ENCODE data around the gene LRRC4C. TPM values are rescaled to one million over a fixed set of nuclear protein-coding genes. Genes with fewer than 3 reads are reported as not detected.

LRRC4C gene
- total RNA-seq, 1 experiment from 2014 or later = 0.13 TPM

DNA sequence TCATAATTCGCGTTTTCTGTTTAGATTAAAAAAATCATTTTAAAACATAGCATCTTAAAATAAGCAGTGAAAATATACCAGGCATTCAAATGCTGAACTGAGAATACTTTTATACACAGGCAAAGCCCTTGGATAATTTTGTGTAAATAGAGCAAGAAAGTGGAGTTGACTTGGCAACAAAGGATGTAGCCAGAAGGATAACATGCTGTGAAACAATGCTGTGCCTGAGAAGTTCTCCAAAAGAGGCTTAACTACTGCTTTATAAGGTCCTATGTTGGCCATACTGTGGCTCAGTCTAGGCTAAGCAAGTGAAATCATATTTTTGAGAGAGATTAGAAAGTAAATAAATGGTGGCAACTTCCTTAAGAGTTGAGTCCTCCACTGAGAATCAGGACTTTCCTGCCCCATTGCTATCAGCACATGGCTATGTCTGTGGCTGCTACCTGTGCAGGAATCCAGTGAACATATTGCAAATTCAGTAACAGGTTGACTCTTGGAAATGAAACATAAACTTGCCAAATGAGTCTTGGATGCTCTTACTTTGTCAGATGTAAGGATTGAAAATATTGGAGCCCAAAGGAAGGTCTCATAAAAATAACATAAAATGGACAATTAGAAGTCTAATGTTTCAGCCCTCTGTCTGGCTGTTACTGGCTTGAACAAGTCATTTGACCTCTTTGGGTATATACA, 448.9 kb downstream of the LRRC4C start:
- no peaks in the 10 kb centered on the region for H3K27me3 ChIP-seq (ENCODE audit: insufficient read depth, low read length)
- DNase-seq = no peak
- H3K79me2 ChIP-seq (ENCODE audit: insufficient read depth, low read length) = no peaks in the 10 kb centered on the region
- H3K14ac ChIP-seq (ENCODE audit: insufficient read depth, low read length) = no peak overlapping the region
- no peak overlapping the region for H3K27ac Mint-ChIP-seq
- H3K4me3 Mint-ChIP-seq = no peak overlapping the region
- H3K27me3 Mint-ChIP-seq (ENCODE audit: low read depth) = no peaks in the 10 kb centered on the region
- H3K9ac ChIP-seq (ENCODE audit: extremely low read depth, insufficient read length, low read length) = no peak overlapping the region
- no peak overlapping the region for H2BK20ac ChIP-seq (ENCODE audit: low read depth, low read length, poor library complexity, severe bottlenecking)
- no peaks in the 10 kb centered on the region for H3K36me3 Mint-ChIP-seq (ENCODE audit: insufficient read depth in 1 of 3, low read depth in 3 of 3)
- no peaks in the 10 kb centered on the region for H3K4me1 ChIP-seq (ENCODE audit: insufficient read depth, low read length)
- H4K5ac ChIP-seq (ENCODE audit: insufficient read length, low read depth, low read length) = no peak overlapping the region
- no peak overlapping the region for H3K56ac ChIP-seq (ENCODE audit: insufficient read length, low read depth, low read length)
- H3K27ac ChIP-seq (ENCODE audit: insufficient read length, low read depth, low read length) = no peak overlapping the region
- no peak overlapping the region for H2BK12ac ChIP-seq (ENCODE audit: insufficient read length, low read depth, low read length)
- peaks cover 3 to 6% of the 10 kb centered on the region in 2 experiments; a peak in 3 of 4 replicates for H3K4me1 Mint-ChIP-seq
- H3K4ac ChIP-seq (ENCODE audit: low read depth, low read length) = no peak overlapping the region
- H3K23ac ChIP-seq (ENCODE audit: insufficient read length, low read depth, low read length) = no peak overlapping the region
- no peak overlapping the region for H2AK5ac ChIP-seq (ENCODE audit: insufficient read length, low read length)
- H3K23me2 ChIP-seq (ENCODE audit: insufficient read length, low read depth, low read length, poor library complexity, severe bottlenecking) = no peaks in the 10 kb centered on the region
- H2AFZ ChIP-seq (ENCODE audit: low read length) = no peak overlapping the region
- H3K9me3 ChIP-seq (ENCODE audit: control insufficient read depth, low read depth, low read length) = no peaks in the 10 kb centered on the region
- H4K91ac ChIP-seq (ENCODE audit: insufficient read length, low read depth, low read length) = no peak overlapping the region
- no peak overlapping the region for H4K8ac ChIP-seq (replicated peaks; ENCODE audit: insufficient read length, low read depth, low read length)
- H3T11ph ChIP-seq (ENCODE audit: low read length) = no peak overlapping the region
- no peak overlapping the region for H2BK15ac ChIP-seq (ENCODE audit: low read depth, low read length)
- H2BK120ac ChIP-seq (ENCODE audit: low read depth, low read length, poor library complexity, severe bottlenecking) = no peak overlapping the region
- H2BK5ac ChIP-seq (ENCODE audit: insufficient read length, low read length) = no peak overlapping the region
- no CpG with 5 or more reads among the region's 2 CpGs for WGBS (ENCODE audit: extremely low coverage, insufficient read length, low lambda C conversion rate)
- no peaks in the 10 kb centered on the region for H3K79me1 ChIP-seq (ENCODE audit: insufficient read depth, low read depth, low read length, poor library complexity, severe bottlenecking)
- H4K20me1 ChIP-seq (ENCODE audit: control insufficient read depth, insufficient read depth, insufficient read length) = no peaks in the 10 kb centered on the region
- no peaks in the 10 kb centered on the region for H3K9me3 Mint-ChIP-seq
- TF ChIP-seq, protein P1, sequence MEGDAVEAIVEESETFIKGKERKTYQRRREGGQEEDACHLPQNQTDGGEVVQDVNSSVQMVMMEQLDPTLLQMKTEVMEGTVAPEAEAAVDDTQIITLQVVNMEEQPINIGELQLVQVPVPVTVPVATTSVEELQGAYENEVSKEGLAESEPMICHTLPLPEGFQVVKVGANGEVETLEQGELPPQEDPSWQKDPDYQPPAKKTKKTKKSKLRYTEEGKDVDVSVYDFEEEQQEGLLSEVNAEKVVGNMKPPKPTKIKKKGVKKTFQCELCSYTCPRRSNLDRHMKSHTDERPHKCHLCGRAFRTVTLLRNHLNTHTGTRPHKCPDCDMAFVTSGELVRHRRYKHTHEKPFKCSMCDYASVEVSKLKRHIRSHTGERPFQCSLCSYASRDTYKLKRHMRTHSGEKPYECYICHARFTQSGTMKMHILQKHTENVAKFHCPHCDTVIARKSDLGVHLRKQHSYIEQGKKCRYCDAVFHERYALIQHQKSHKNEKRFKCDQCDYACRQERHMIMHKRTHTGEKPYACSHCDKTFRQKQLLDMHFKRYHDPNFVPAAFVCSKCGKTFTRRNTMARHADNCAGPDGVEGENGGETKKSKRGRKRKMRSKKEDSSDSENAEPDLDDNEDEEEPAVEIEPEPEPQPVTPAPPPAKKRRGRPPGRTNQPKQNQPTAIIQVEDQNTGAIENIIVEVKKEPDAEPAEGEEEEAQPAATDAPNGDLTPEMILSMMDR (conservative IDR thresholded peaks at IDR 0.05) = no peak
- no peak overlapping the region for H3K18ac ChIP-seq (ENCODE audit: insufficient read length, low read depth, low read length)
- no peak overlapping the region for H3K4me2 ChIP-seq (ENCODE audit: insufficient read depth, insufficient read length, low read length)

All from H9 (cell line).